ENCODE measurements around the gene TUBE1. TPM values are rescaled to one million over a fixed set of nuclear protein-coding genes. Genes with fewer than 3 reads are reported as not detected.

TUBE1 gene
- total and polyA plus RNA-seq, 10 donors = 8.8 to 35.1 (median 15.1) TPM

- no peak for DNase-seq
- WGBS, 5 donors = 91 to 96% (median 94%) methylated on average over 15 of the region's 15 CpGs
- intact Hi-C loops (cut with DNase I; ENCODE audit: low total_unique reads) = no loop called here
- Histone ChIP-seq H3K9me3 (no peaks in the 10 kb centered on the region), H3K4me3 (no peak overlapping the region), H3K27me3 (replicated peaks in 1 of 7) (no peaks in the 10 kb centered on the region), H3K4me1 (peaks cover 0 to 9% (median 3%) of the 10 kb centered on the region in 6 donors), H3K36me3 (no peaks in the 10 kb centered on the region), H3K27ac (no peak overlapping the region)
- no peak for TF ChIP-seq POLR2A (IDR thresholded peaks at IDR 0.05)
- no peak for TF ChIP-seq CTCF (IDR thresholded peaks at IDR 0.05 in 8 of 11, conservative IDR thresholded peaks at IDR 0.05 in 3 of 11)
- no peak for TF ChIP-seq POLR2AphosphoS5 (IDR thresholded peaks at IDR 0.05)
These were observed 48.4 kb downstream of the TUBE1 start for GRCh38 chr6:112038756-112039430.

GRCh38 chr6:112038268-112038667 is 49.0 kb downstream of the TUBE1 start:
- no peaks in the 10 kb centered on the region for H3K9me3 ChIP-seq
- H3K27me3 ChIP-seq (replicated peaks in 1 of 7) = no peaks in the 10 kb centered on the region
- 84 to 95% (median 89%) methylated on average over 5 of the region's 5 CpGs for WGBS, 5 donors
- H3K36me3 ChIP-seq = no peaks in the 10 kb centered on the region
- TF ChIP-seq POLR2AphosphoS5 (IDR thresholded peaks at IDR 0.05) (no peak), POLR2A (IDR thresholded peaks at IDR 0.05) (no peak), CTCF (IDR thresholded peaks at IDR 0.05 in 8 of 11, conservative IDR thresholded peaks at IDR 0.05 in 3 of 11) (no peak)
- H3K27ac ChIP-seq = no peak overlapping the region
- intact Hi-C loops (cut with DNase I; ENCODE audit: low total_unique reads) = no loop called here
- DNase-seq = no peak
- peaks cover 0 to 6% (median 1%) of the 10 kb centered on the region in 6 donors for H3K4me1 ChIP-seq
- no peak overlapping the region for H3K4me3 ChIP-seq

GRCh38 chr6:112037783-112038216 is 49.5 kb downstream of the TUBE1 start:
- H3K27me3 ChIP-seq (replicated peaks in 1 of 7) = no peaks in the 10 kb centered on the region
- no peak overlapping the region for H3K4me3 ChIP-seq
- H3K4me1 ChIP-seq = peaks cover 0 to 3% (median 1%) of the 10 kb centered on the region in 6 donors
- no peak for DNase-seq
- no peaks in the 10 kb centered on the region for H3K9me3 ChIP-seq
- intact Hi-C loops (cut with DNase I; ENCODE audit: low total_unique reads) = no loop called here
- no peak overlapping the region for H3K27ac ChIP-seq
- no peak for TF ChIP-seq POLR2A (IDR thresholded peaks at IDR 0.05)
- TF ChIP-seq CTCF (IDR thresholded peaks at IDR 0.05 in 8 of 11, conservative IDR thresholded peaks at IDR 0.05 in 3 of 11) = no peak
- TF ChIP-seq POLR2AphosphoS5 (IDR thresholded peaks at IDR 0.05) = no peak
- 62 to 74% (median 67%) methylated on average over 8 of the region's 8 CpGs for WGBS, 5 donors
- no peaks in the 10 kb centered on the region for H3K36me3 ChIP-seq

- Histone ChIP-seq H3K36me3 (no peaks in the 10 kb centered on the region), H3K27ac (no peak overlapping the region), H3K27me3 (replicated peaks in 1 of 7) (no peaks in the 10 kb centered on the region), H3K4me1 (peaks cover 0 to 6% (median 0%) of the 10 kb centered on the region in 6 donors), H3K4me3 (no peak overlapping the region), H3K9me3 (no peaks in the 10 kb centered on the region)
- intact Hi-C loops (cut with DNase I; ENCODE audit: low total_unique reads) = no loop called here
- TF ChIP-seq POLR2A (IDR thresholded peaks at IDR 0.05) = no peak
- TF ChIP-seq POLR2AphosphoS5 (IDR thresholded peaks at IDR 0.05) = no peak
- no peak for TF ChIP-seq CTCF (IDR thresholded peaks at IDR 0.05 in 8 of 11, conservative IDR thresholded peaks at IDR 0.05 in 3 of 11)
- DNase-seq = no peak
- WGBS, 5 donors = 79 to 96% (median 88%) methylated on average over 4 of the region's 4 CpGs
These were observed 51.1 kb downstream of the TUBE1 start for GRCh38 chr6:112036088-112036637.
